HG02870 (cell line): ENCODE data around the gene PATJ.
"Not testable (repeated sequence)": the region's sequence is repeated elsewhere in the genome, so short reads cannot be mapped to it uniquely, and the experiment has no call there.

ENCODE experiments used
- ATAC-seq: cut with Tn5 transposase; IDR thresholded peaks from one replicate; pipeline ENCODE4 v1.9.1; 2021; ENCODE audit warnings: mild to moderate bottlenecking, moderate library complexity; ENCODE audit not compliant: unreplicated experiment

Gene PATJ

DNA sequence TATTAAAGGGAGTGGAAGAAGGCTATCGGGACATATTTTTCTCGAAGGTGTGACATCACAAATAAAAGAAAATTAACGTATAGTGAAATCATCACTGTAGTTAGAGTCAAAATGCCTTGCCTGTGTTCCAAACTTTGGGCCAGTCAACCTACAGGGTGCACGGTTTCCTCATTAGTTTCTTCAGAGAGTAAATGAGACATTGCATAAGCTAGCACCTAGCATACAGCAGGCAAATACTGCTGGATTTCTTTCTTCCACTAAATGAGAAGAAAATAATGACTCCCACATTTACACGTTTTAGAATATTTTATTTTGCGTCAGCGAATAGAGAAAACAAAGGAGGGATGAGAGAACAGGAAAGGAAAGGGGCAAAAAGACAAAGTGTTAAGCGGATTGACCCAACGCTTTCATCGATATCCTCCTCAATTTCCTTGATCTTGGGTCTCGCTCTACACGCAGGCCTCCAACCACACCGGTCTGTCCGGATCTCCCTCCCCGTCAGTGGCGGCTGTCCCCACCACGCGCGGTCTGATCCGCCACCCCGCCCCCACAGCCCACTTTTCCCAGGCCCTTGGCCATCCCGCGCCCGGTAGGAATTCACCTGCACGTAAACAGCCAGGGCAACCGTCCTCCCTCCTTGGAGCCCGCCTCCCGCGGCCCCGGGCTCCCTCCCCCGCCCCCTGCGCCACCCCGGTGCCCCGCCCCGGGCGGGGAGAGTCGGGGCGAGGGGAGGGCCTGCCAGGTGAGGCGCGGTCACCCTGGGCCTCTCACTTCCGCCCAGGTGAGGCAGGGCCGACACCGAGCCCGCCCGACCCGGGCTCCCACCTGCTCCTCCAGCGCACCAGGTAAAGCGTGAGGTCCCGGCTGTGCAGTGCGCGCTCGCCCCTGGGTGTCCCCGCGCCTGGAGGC, at the start of gene PATJ:
Gene PATJ (plus strand): TSS at position 770 of the 909 bp plus-strand sequence. CDS start 20,413 bp downstream, outside the sequence.
- peak; percentile 71 for ATAC-seq

GRCh38 chr1:61699911-61700851, 42.1 kb upstream of the PATJ start:
- no peak for ATAC-seq

GRCh38 chr1:61708953-61709907, 33.0 kb upstream of the PATJ start:
- no peak for ATAC-seq

- no peak for ATAC-seq
Observed at GRCh38 chr1:61709908-61710289, 32.4 kb upstream of the PATJ start.

- ATAC-seq: not testable (repeated sequence)
Observed at GRCh38 chr1:61711257-61711656, 31.0 kb upstream of the PATJ start.

DNA sequence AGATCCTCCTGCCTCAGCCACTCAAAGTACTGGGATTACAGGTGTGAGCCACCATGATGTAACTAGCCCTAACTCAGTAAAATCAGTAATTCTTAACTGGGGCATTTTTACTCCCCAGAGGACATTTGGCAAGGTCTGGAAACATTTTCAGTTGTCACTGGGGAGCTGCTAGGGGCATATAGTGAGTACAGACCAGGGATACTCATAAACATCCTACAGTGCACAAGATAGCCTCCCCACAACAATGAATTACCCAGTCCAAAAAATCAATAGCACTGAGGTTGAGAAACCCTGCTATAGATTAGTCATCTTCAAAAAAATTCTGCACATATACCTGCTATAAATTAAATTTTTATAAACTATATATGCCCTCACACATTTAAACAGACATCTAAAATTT, 30.3 kb upstream of the PATJ start:
- ATAC-seq: no peak

GRCh38 chr1:61718996-61719663, 23.1 kb upstream of the PATJ start:
- ATAC-seq: not testable (repeated sequence)

- no peak for ATAC-seq
Observed at GRCh38 chr1:61724506-61724812, 17.8 kb upstream of the PATJ start.

DNA sequence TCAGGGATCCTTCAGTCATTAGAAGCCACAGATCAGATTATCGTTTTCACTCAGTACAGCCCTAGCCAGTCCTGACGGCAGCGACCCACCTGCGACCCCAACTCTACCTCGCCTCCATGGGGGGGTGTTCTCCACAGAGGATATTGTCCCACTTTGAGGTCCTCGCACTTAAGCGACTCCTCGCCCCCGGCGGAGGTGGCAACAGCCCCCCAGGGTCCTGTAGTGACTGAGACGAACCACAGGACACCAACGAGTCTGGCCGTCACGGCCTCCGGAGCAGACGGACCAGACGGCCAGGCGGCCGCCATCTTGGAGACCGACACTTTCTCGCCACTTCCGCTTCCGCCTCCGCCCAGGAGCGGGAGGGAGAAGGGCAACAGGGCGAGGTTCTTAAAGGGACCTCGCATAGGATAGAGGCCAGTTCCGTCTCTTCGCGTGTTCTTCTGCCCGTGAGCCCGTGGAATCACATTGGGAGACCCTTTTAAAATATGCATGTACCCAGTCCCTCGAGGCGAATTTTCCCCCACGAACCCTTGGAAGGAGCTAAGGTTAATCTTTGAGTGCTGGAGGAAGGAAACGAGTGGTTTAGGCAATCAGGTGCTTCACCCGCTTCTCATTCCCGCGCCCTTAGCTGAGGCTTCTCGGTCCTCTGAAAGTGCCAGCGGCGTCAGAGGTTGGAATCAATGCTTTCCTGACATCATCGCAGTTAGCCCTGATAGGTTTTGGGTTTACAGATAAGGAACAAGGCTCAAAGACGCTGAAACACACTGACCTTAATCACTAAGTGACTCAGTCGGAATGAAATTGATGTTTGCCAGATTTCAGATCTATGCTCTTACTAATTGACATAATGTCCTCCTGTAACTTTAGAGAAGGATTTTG, 17.2 kb upstream of the PATJ start, which contains the start of gene TM2D1:
Gene TM2D1 (minus strand): TSS at position 329 of the 882 bp plus-strand sequence. CDS start 21 bp downstream, at position 308.
- ATAC-seq: peak; percentile 99

- ATAC-seq: no peak
Observed at GRCh38 chr1:61727544-61727943, 14.7 kb upstream of the PATJ start.

GRCh38 chr1:61730679-61731078, 11.6 kb upstream of the PATJ start:
- not testable (repeated sequence) for ATAC-seq

DNA sequence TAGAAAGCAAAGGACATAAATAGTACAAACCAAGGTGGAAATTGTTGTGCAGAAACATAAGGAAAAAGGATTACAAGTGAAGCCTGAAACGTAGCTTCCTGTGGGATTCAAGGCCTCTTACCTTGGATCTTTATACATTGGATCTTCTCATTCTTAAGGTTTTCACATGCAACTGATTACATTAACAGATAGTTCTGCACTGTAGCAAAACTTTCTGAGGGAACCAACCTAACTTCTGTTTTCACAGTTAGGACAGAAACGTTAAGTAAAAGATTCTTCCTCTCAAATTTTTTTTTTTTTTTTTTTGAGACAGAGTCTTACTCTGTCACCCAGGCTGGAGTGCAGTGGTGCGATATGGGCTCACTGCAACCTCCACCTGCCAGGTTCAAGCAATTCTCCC, 9.6 kb upstream of the PATJ start:
- ATAC-seq: no peak

- ATAC-seq: no peak
Observed at GRCh38 chr1:61740751-61741700, 1.3 kb upstream of the PATJ start.

DNA sequence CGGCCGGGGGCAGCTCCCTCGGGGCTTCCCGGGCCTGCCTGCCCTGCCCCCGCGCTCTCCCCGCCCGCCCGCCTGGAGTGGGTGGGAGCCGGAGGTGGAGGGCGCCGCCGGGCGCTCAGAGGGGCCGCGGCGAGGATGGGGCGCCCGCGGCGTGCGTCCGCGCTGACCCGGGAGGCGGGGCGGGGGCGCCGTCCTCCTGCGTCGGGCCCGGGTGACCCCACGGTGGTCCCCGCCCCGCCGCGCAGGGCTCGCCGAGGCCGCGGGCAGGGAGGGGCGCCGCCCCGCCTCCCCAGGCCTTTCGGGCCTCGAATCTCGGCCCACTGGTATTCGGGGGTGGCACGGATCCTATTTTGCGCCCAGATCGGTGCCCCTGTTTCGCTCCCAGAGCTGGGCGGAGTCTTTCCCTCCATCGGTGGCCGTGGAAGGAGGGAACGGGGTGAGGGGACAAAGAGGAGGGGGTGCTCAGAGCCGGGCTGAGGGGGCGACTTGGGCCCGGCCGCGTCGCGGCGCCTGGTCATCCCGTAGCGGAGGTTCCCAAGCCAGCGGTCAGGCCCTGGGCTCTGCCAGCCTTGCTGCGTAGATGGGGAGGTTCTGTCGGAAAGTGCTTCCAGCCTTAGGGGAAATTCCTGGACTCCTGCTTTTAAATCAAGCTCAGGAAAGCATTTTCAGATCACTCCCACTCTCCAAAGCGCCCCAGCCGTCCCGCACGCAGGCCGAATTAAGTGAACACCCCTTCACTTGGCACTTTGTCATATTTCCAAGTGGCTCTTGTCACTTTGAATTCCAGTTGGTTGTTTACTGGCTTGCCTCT, 545 bp downstream of the PATJ start:
- peak; percentile 63 for ATAC-seq

- no peak for ATAC-seq
Observed at GRCh38 chr1:61743431-61743705, 1.1 kb downstream of the PATJ start.

GRCh38 chr1:61743716-61744580, 1.7 kb downstream of the PATJ start:
- no peak for ATAC-seq
